ENCODE measurements around the gene NOM1. TPM values are rescaled to one million over a fixed set of nuclear protein-coding genes. Genes with fewer than 3 reads are reported as not detected.

NOM1 gene
- polyA plus RNA-seq, 4 donors = 15.2 to 27.9 (median 21.1) TPM

GRCh38 chr7:157014635-157015555, 65.4 kb downstream of the NOM1 start:
- DNase-seq (ENCODE audit: low read depth in 4 of 4, low spot score in 3 of 4) = no peak

GRCh38 chr7:157016024-157016351, 66.5 kb downstream of the NOM1 start:
- DNase-seq (ENCODE audit: low read depth in 4 of 4, low spot score in 3 of 4) = no peak

- DNase-seq (ENCODE audit: low read depth in 4 of 4, low spot score in 3 of 4) = no peak
These were observed 67.0 kb downstream of the NOM1 start for GRCh38 chr7:157016352-157017041.

GRCh38 chr7:157017149-157017548, 67.6 kb downstream of the NOM1 start:
- no peak for DNase-seq (ENCODE audit: low read depth in 4 of 4, low spot score in 3 of 4)

GRCh38 chr7:157017603-157018327, 68.3 kb downstream of the NOM1 start:
- no peak for DNase-seq (ENCODE audit: low read depth in 4 of 4, low spot score in 3 of 4)

GRCh38 chr7:157018328-157018996, 69.0 kb downstream of the NOM1 start:
- no peak for DNase-seq (ENCODE audit: low read depth in 4 of 4, low spot score in 3 of 4)

GRCh38 chr7:157018997-157019608, 69.6 kb downstream of the NOM1 start:
- no peak for DNase-seq (ENCODE audit: low read depth in 4 of 4, low spot score in 3 of 4)

- DNase-seq (ENCODE audit: low read depth in 4 of 4, low spot score in 3 of 4) = no peak
These were observed 70.4 kb downstream of the NOM1 start for GRCh38 chr7:157019718-157020451.

- no peak for DNase-seq (ENCODE audit: low read depth in 4 of 4, low spot score in 3 of 4)
These were observed 71.1 kb downstream of the NOM1 start for GRCh38 chr7:157020514-157021070.

GRCh38 chr7:157021071-157021870, 71.8 kb downstream of the NOM1 start:
- DNase-seq (ENCODE audit: low read depth in 4 of 4, low spot score in 3 of 4) = no peak

- no peak for DNase-seq (ENCODE audit: low read depth in 4 of 4, low spot score in 3 of 4)
These were observed 72.6 kb downstream of the NOM1 start for GRCh38 chr7:157021871-157022680.

Other genes with a start within 250 kb of the NOM1 start
- gene LMBR1, start 56.5 kb upstream of the NOM1 start, polyA plus RNA-seq (ENCODE audit: insufficient read length in 4 of 4) = 10 to 100 TPM; 39.0 to 53.7 (median 47.3) TPM
- under 1 TPM in 2 of 4 donors, not detected in 2; 0.14 to 0.32 TPM for gene MNX1, start 61.0 kb downstream of the NOM1 start, polyA plus RNA-seq (ENCODE audit: insufficient read length in 4 of 4)
- 10 to 100 TPM; 39.6 to 45.3 (median 40.6) TPM for gene UBE3C, start 189.2 kb downstream of the NOM1 start, polyA plus RNA-seq (ENCODE audit: insufficient read length in 4 of 4)

Measured in left renal pelvis (tissue), 4 donors.